ENCODE results near the gene IGSF3.

GRCh38 chr1:116559304-116559761, 108.2 kb downstream of the IGSF3 start:
- TF ChIP-seq CTCF (conservative IDR thresholded peaks at IDR 0.05; ENCODE audit: low read depth in 2 of 2) (no peak), EZH2phosphoT487 (IDR thresholded peaks at IDR 0.05; ENCODE audit: unreplicated experiment) (no peak), CREB1 (CRISPR knock-in tag; IDR thresholded peaks at IDR 0.05; ENCODE audit: low read depth) (no peak), POLR2AphosphoS5 (IDR thresholded peaks at IDR 0.05; ENCODE audit: low read depth) (no peak), JUNB (IDR thresholded peaks at IDR 0.05; ENCODE audit: unreplicated experiment) (no peak)
